ENCODE data around the gene CD79B. TPM values are rescaled to one million over a fixed set of nuclear protein-coding genes. Genes with fewer than 3 reads are reported as not detected.

CD79B gene
- total RNA-seq, 4 donors from 2014 or later, result 0.29 to 13.4 (median 4.9) TPM

DNA sequence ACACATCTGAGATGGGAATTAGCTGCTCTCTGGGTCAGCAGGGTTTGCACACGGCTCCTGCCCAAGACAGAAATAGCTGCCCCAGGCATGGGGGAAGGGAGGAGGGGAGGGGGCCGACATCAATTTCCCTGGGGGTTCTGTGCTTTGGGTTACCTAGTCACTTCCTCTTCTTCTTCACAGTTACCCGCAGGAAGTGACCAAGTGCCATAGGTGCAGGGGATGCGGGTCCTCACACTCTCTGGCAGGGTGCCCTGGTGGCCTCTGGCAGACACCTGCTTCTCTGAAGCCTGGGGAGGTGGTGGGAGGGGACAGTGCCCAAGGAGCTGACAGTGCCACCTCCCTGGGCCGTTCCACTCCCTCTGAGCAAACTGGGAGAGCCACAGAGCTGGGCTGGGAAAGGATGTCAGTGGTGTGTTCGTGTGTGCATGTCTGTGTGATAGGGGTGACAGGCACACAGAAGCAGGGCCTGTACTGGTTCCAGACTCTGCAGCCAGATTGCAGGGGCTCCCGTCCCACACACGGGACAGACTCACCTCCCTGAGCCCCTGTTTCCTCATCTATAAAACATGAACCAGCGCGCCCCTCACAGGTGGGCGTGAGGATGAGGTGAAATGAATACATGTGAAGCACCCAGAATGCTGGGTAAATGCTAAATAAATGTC is 22.4 kb upstream of the CD79B start:
- Histone ChIP-seq H3K27me3 (no peaks in the 10 kb centered on the region), H3K36me3 (no peaks in the 10 kb centered on the region), H3K4me1 (no peaks in the 10 kb centered on the region), H3K4me3 (no peak overlapping the region), H3K27ac (no peak overlapping the region), H3K9me3 (no peaks in the 10 kb centered on the region)
- no peak for TF ChIP-seq POLR2A (IDR thresholded peaks at IDR 0.05)
- TF ChIP-seq, protein P1, sequence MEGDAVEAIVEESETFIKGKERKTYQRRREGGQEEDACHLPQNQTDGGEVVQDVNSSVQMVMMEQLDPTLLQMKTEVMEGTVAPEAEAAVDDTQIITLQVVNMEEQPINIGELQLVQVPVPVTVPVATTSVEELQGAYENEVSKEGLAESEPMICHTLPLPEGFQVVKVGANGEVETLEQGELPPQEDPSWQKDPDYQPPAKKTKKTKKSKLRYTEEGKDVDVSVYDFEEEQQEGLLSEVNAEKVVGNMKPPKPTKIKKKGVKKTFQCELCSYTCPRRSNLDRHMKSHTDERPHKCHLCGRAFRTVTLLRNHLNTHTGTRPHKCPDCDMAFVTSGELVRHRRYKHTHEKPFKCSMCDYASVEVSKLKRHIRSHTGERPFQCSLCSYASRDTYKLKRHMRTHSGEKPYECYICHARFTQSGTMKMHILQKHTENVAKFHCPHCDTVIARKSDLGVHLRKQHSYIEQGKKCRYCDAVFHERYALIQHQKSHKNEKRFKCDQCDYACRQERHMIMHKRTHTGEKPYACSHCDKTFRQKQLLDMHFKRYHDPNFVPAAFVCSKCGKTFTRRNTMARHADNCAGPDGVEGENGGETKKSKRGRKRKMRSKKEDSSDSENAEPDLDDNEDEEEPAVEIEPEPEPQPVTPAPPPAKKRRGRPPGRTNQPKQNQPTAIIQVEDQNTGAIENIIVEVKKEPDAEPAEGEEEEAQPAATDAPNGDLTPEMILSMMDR (IDR thresholded peaks at IDR 0.05), result no peak
- intact Hi-C loops (cut with DNase I; ENCODE audit: low total_unique reads), result no loop called here
- DNase-seq, result no peak

DNA sequence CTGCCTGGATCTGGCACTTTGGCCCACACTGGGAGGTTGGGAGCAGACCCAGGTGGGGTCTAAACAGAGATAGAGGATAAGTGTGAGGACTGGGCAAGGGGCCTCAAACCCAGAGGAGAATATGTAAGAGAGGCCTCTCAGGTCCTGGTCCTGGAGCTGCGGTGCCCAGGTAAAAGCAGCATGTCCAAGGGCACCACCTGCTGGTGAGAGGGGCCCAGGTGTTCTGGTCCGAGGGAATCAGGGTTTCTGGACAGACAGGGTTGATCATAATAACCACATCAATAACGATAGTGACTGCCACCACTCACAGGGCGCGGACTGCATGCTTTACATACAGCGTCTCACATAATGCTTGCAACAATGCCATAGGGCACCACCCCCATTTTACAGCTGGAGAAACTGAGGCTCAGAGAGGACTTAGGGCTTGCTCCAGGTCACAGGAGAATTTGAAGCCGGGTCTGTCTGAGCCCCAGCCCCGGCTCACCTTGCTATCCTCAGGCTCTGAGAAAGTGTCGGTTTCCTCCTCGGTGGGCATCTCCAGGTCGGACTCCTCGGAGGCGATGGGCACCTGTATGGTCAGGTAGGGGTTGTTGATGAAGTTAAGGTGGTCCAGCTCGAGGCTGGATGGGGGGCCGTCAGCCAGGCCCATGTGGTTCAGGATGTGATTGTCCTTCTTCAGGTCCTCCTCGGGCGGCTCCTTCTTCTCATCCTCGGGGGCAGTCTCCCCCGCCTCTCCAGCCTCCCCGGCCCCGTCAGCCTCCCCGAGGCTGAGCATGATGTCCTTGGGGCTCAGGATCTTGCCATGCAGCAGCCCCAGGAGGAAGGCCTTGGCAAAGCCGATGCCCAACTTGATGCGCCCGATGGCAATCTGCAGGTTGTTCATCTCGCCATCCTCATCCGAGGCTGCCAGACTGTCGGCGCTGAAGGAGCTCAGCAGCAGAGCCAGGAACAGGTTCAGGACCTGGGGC is 19.1 kb upstream of the CD79B start:
- Histone ChIP-seq H3K27ac (no peak overlapping the region), H3K36me3 (no peaks in the 10 kb centered on the region), H3K9me3 (no peaks in the 10 kb centered on the region), H3K27me3 (no peaks in the 10 kb centered on the region), H3K4me3 (no peak overlapping the region), H3K4me1 (no peaks in the 10 kb centered on the region)
- DNase-seq, result no peak
- TF ChIP-seq, protein P1 (IDR thresholded peaks at IDR 0.05), result no peak
- no peak for TF ChIP-seq POLR2A (IDR thresholded peaks at IDR 0.05)
- intact Hi-C loops (cut with DNase I; ENCODE audit: low total_unique reads), result no loop called here

DNA sequence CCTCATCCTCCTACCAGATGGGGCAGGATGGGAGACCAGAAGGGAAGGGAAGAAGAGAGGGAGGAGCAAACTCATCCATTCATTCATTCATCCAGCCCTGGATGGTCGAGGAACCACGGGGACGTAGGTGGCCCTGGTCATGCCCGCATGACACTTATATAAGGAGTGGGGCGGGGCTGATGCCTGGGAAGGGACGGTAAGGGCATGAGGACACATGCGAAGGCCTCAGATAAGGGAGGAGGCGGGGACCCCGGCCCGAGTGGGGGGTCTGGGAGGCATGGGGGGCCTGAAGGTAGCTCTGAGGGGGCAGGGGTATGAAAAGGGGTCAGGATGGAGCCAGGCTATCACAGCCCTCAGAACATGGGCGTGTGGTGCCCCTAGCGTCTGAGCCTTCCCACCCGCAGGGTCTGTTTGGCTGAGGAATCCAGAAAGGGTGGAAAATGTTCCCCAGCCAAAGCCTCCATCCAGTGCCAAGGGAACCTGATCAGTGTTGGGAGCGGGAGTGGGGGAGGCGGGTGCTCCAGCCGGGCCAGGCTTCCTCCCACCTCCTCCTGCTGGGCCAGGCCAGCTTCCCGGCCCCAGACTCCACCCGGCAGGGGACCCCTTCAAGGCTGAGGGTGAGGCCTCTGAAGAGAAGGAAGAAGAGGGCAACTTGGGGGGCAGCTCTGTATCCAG is 17.6 kb upstream of the CD79B start:
- no peaks in the 10 kb centered on the region for H3K27me3 ChIP-seq
- no peaks in the 10 kb centered on the region for H3K9me3 ChIP-seq
- no peak overlapping the region for H3K27ac ChIP-seq
- no peaks in the 10 kb centered on the region for H3K36me3 ChIP-seq
- H3K4me1 ChIP-seq, result no peaks in the 10 kb centered on the region
- TF ChIP-seq, protein P1 (IDR thresholded peaks at IDR 0.05), result no peak
- TF ChIP-seq POLR2A (IDR thresholded peaks at IDR 0.05), result no peak
- DNase-seq, result no peak
- no peak overlapping the region for H3K4me3 ChIP-seq
- intact Hi-C loops (cut with DNase I; ENCODE audit: low total_unique reads), result no loop called here

DNA sequence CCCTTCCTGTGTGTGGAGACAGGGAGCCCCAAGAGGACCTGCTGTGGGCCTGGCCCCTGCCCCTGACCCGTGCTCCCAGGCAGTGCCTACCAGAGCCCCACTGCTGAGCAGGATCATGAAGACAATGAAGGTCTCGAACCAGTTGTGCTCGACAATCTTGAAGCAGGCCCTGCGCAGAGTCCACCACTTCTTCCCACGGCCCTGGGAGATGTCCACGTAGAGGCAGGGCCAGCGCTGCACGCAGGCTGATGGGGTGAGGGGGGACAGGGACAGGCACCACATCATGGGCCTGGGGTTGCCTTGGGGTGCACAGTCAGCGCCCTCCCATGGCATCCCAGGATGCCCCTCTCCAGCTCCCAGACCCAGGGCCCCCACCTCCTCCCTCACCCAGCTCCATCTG is 16.4 kb upstream of the CD79B start:
- H3K4me1 ChIP-seq, result no peaks in the 10 kb centered on the region
- no peak for DNase-seq
- no peak overlapping the region for H3K27ac ChIP-seq
- H3K27me3 ChIP-seq, result no peaks in the 10 kb centered on the region
- intact Hi-C loops (cut with DNase I; ENCODE audit: low total_unique reads), result no loop called here
- no peaks in the 10 kb centered on the region for H3K36me3 ChIP-seq
- H3K4me3 ChIP-seq, result no peak overlapping the region
- no peaks in the 10 kb centered on the region for H3K9me3 ChIP-seq
- no peak for TF ChIP-seq POLR2A (IDR thresholded peaks at IDR 0.05)
- TF ChIP-seq, protein P1 (IDR thresholded peaks at IDR 0.05), result no peak
